Fibroblast of pulmonary artery (primary cell): Measurements from ENCODE around the gene OR52E1.

ENCODE experiments used
- DNase-seq: peaks from one replicate; pipeline ENCODE4 v3.0.0-alpha.2; 2010; ENCODE audit warnings: low read depth
- H3K4me3 ChIP-seq: replicated peaks from 2 replicates; pipeline ENCODE4 v1.5.1; 2011; ENCODE audit warnings: low read depth, mild to moderate bottlenecking, control low read depth, low read length, moderate library complexity
- CTCF ChIP-seq: IDR thresholded peaks from 2 replicates; pipeline ENCODE4 v1.5.1; 2011; ENCODE audit warnings: mild to moderate bottlenecking, control low read depth, low read length, inconsistent platforms; ENCODE audit errors: missing control alignments

OR52E1 gene

GRCh38 chr11:5081405-5081804, 12.0 kb downstream of the OR52E1 start:
- DNase-seq, result no peak
- H3K4me3 ChIP-seq, result no peak overlapping the region
- no peak for TF ChIP-seq CTCF

GRCh38 chr11:5083602-5084001, 14.2 kb downstream of the OR52E1 start:
- H3K4me3 ChIP-seq, result no peak overlapping the region
- DNase-seq, result no peak
- TF ChIP-seq CTCF, result no peak

- TF ChIP-seq CTCF, result no peak
- H3K4me3 ChIP-seq, result no peak overlapping the region
- no peak for DNase-seq
These were observed 19.2 kb downstream of the OR52E1 start for GRCh38 chr11:5088556-5088955.

GRCh38 chr11:5090668-5091067, 21.3 kb downstream of the OR52E1 start:
- H3K4me3 ChIP-seq, result no peak overlapping the region
- DNase-seq, result no peak
- TF ChIP-seq CTCF, result no peak

GRCh38 chr11:5092821-5093585, 23.6 kb downstream of the OR52E1 start:
- no peak for DNase-seq
- TF ChIP-seq CTCF, result no peak

GRCh38 chr11:5096011-5096410, 26.6 kb downstream of the OR52E1 start:
- no peak for TF ChIP-seq CTCF
- H3K4me3 ChIP-seq, result no peak overlapping the region
- DNase-seq, result no peak

More at GRCh38 chr11:5092821-5093585, 23.6 kb downstream of the OR52E1 start:
- no peak overlapping the region for H3K4me3 ChIP-seq

- TF ChIP-seq CTCF, result no peak
- no peak overlapping the region for H3K4me3 ChIP-seq
- no peak for DNase-seq
These were observed 32.9 kb downstream of the OR52E1 start for GRCh38 chr11:5102246-5102645.
